GM18511 (cell line): ENCODE measurements around the gene OR2M2.

Experiments
- ATAC-seq: cut with Tn5 transposase; IDR thresholded peaks from one replicate; pipeline ENCODE4 v1.9.1; 2021; ENCODE audit warnings: mild to moderate bottlenecking, moderate library complexity; ENCODE audit not compliant: unreplicated experiment

The OR2M2 gene

DNA sequence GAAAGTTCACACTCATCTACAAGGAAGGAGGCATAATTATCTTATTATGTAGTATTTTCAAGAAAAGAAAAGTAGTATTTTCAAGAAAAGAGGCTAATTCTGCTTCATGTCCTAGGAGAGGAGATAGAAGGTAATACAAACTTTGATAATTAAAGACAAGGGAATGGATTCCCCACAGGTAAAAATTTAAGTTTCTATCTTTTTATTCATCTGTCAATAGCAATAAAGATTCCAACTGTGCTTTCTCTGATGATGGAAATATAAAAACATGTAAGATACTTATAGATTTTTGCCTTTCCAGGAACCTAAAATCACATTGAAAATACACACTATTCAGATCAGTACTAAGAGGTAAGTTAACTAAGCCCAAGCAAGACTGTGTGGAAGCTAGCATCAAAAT lies at the start of gene OR2M2:
OR2M2 (plus strand) TSS at position 301 of the 400 bp plus-strand sequence. CDS start 5,165 bp downstream, outside the sequence.
- no peak for ATAC-seq

DNA sequence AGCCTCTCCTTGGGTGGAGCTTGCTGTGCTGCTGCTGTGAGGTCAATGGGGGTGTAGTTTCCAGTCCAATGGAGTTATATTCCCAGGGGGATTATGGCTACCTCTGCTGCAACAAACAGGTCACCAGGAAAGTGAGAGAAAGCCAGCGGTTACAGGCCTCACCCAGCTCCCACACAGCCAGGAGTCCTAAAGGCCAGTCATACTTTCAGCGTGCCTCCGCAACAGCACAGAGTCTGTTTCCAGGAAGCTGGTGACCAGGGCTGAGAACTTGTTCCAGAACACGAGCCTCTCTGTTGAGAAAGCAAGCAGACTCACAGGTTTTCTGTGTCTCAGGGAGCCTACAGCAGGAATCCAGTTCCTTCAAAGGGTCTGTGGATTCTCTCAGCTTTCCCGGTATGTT lies 47.0 kb upstream of the OR2M2 start:
- ATAC-seq = no peak

DNA sequence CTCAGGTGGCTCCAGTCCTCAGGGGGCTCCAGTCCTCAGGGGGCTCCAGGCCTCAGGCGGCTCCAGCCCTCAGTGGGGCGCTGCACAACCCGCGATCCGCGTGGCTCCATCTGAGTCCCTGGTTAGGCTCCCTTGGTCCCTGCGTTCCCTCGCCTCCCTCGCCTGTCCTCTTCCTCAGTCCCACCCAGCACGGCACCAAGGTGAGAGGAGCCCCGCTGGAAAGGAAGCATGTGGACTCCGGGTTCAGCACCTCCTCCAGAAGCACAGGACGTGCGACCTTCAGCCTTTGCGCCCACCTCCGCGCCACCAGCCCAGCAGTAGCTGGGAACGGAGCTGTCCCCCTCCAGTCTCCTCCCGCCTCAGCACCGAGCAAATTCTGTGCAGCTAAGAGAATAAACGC lies 37.8 kb upstream of the OR2M2 start:
- ATAC-seq = no peak

DNA sequence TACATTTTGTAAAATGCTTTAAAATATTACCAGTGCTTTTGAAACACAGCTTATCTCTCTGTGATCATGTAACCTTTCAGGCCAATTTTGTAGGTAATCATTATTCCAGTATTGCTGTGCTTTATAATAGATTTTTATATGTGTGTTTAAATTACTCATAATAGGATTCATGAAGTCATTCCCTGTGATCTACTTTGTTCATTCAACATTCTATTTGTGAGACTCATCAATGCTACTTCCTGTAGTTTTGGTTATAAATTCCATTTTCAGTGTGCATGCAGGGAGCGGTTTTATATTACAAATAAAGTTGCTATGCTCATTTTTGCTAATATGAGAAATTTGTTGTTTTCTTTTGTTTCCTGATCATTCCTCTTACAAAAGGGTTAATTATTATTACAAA lies 33.8 kb upstream of the OR2M2 start:
- no peak for ATAC-seq

- no peak for ATAC-seq
These were observed 31.3 kb upstream of the OR2M2 start for GRCh38 chr1:248143311-248143710.

DNA sequence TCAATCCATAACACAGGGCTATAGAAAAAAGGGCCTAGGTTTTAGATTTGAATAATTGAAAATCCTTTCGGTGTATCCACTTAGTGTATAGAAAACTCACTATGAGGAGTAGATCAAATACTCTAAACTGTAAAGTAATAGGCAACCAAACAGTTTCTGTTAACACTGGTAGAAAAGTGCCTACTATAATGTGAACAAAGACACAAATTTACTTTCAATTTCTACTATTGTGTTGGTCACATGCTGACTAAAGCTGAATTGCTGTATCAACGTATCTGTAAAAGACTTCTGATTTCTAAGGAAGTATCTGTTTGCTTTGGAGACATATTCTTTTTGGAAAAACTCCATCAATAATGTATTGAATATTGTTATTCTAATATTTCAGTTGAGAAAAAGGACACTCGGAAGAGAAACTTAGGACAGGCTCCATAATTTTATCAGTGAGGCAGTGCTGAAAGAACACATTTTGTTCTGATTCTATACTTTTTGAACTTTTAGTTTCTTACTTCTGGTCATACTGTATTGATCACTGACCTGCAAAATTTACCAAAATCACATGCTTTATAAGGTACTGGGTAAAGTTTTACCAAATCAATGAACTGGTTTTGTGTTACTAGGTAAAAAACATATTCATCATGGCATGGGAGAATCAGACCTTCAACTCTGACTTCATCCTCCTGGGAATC lies 30.0 kb upstream of the OR2M2 start, which contains the start of gene OR2M5:
OR2M5 (plus strand) TSS at position 636 of the 686 bp plus-strand sequence; CDS start at position 636, 0 bp downstream.
- ATAC-seq = no peak

DNA sequence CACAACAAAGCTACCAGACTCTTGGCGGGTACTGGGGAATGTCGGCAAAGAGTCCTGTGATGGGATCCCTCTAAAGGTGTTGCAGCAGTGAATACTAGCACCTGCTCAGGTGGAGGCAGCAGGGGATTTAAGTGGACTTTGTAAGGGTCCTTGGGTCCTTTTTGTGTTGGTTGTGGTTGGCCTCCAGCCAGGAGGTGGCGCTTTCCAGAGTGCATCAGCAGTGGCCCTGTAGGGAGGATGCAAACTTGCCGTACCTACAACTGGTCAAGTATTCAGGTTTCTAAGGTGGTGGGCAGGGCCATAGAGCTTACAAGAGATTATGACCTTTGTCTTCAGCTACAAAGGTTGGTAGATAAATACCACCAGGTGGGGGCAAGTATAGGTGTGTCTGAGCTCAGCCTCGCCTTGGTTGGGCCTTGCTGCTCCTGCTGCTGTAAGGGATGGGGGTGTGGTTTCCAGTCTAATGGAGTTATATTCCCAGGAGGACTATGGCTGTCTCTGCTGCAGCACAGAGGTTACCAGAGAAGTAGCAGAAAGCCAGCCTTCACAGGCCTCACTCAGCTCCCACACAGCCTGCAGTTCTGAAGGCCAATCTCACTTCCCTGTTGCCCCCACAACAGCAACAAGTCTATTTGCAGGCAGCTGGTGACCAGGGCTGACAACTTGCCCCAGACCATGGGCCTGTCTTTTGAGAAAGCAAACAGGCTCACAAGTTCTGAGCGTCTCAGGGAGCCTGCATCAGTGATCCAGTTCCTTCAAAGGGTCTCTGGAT lies 22.4 kb upstream of the OR2M2 start:
- no peak for ATAC-seq

DNA sequence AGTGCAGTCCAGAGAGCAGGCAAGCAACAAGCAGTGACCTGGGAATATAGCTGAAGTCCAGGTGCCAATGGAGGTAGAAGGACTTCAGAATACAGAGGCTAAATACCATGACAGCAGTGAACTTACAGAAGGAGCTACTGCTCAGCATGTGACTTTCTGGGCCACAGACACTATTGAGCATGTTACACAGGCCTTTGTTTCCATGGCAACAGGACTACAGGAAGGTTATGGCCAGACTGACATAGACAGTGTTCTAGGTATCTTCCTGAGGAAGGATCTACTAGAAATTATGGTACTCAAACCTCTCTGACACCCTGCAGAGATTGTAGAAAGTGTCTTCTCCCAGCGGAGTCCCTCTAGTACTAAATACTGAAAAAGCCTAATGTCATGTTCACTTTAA lies 18.7 kb upstream of the OR2M2 start:
- no peak for ATAC-seq

- ATAC-seq = no peak
These were observed 15.9 kb upstream of the OR2M2 start for GRCh38 chr1:248158758-248159157.

DNA sequence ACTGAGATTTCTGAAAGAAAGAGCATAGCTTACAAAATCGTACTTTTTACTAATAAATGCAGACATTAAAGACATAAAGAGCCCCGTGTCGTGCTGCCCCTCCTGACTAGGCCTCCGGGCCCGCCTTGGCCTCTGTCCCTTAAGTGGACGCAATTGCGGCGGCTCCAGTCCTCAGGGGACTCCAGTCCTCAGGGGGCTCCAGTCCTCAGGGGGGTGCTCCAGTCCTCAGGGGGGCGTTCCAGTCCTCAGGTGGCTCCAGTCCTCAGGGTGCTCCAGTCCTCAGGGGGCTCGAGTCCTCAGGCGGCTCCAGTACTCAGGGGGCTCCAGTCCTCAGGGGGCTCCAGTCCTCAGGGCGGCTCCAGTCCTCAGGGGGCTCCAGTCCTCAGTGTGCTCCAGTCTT lies 10.6 kb upstream of the OR2M2 start:
- no peak for ATAC-seq

- no peak for ATAC-seq
These were observed 9.4 kb upstream of the OR2M2 start for GRCh38 chr1:248165186-248165585.

GRCh38 chr1:248183996-248184395 lies 9.4 kb downstream of the OR2M2 start:
- ATAC-seq = no peak

- ATAC-seq = no peak
These were observed 12.7 kb downstream of the OR2M2 start for GRCh38 chr1:248187363-248187762.

GRCh38 chr1:248189026-248189425 lies 14.4 kb downstream of the OR2M2 start:
- no peak for ATAC-seq

DNA sequence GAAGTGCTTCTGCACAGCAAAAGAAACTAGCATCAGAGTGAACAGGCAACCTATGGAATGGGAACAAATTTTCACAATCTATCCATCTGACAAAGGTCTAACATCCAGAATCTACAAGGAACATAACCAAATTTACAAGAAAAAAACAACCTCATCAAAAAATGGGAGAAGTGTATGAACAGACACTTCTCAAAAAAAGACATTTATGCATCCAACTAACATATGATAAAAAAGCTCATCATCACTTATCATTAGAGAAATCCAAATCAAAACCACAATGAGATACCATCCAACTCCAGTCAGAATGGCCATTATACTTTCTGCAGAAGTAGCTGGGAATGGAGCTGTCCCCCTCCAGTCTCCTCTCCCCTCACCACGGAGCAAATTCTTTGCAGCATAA lies 19.5 kb downstream of the OR2M2 start:
- no peak for ATAC-seq

- no peak for ATAC-seq
These were observed 22.3 kb downstream of the OR2M2 start, which contains the start of gene OR2M3 for GRCh38 chr1:248196965-248197364. OR2M3 (plus strand) TSS chr1:248197265; CDS start chr1:248203068, 5,803 bp downstream.

DNA sequence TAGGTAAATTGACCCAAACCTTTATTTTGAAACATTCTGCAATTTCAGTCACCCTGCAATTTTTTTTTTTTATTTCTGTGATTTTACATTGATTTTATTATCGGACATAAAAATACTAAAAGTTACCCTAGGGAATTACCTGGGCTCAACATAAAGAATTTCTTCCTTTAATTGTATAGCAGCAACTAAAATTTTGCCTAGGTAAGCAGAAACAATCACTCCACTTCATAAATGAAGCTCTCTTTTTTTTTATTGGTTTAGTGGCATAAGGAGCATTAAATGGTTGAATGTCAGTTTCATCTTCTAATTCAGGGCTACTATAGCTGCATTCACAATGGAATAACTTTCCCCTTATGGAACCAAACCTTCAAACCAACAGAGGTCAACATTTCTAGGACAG lies 41.3 kb downstream of the OR2M2 start:
- no peak for ATAC-seq

DNA sequence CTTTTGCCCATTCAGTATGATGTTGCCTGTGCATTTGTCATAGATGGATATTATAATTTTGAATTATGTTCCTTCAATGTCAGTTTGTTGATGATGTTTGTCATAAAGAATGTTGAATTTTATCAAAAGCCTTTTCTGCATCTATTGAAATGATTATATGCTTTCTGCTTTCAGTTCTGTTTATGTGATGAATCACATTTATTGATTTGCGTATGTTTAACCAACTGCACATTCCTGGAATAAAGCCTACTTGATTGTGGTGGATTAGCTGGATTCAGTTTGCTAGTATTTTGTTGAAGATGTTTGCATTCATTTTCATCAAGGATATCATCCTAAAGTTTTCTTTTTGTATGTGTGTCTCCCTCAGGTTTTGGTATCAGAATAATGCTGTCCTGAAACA lies 50.9 kb downstream of the OR2M2 start:
- no peak for ATAC-seq

GRCh38 chr1:248229360-248229908 lies 54.8 kb downstream of the OR2M2 start:
- no peak for ATAC-seq
